Activated naive CD4-positive, alpha-beta T cell treated with anti-CD3 and anti-CD28 coated beads for 36 hours (primary cell): ENCODE results near the gene CES3. TPM values are rescaled to one million over a fixed set of nuclear protein-coding genes. Genes with fewer than 3 reads are reported as not detected.
"Not testable (repeated sequence)": the region's sequence is repeated elsewhere in the genome, so short reads cannot be mapped to it uniquely, and the experiment has no call there.

Experiments
- CTCF ChIA-PET: fragments of 350-600 bp; sonication (Branson Sonifier 250); formaldehyde crosslinking; loops from one replicate; lab custom pipeline; 2021; ENCODE audit warnings: antibody characterized with exemption; lab: Charles Lee
- DNase-seq: peaks from one replicate; pipeline ENCODE4 v3.0.0-alpha.2; 2020
- H3K27ac Mint-ChIP-seq: one replicate; pipeline ENCODE4 v1.8.0; 2021; ENCODE audit warnings: mild to moderate bottlenecking, mixed read lengths
- H3K27me3 Mint-ChIP-seq: one replicate; pipeline ENCODE4 v1.8.0; 2021; ENCODE audit warnings: low read depth, mixed read lengths
- H3K36me3 Mint-ChIP-seq: one replicate; pipeline ENCODE4 v1.8.0; 2021; ENCODE audit warnings: low read depth, mixed read lengths
- H3K4me1 Mint-ChIP-seq: one replicate; pipeline ENCODE4 v1.8.0; 2021; ENCODE audit warnings: low read depth, mixed read lengths
- H3K4me3 Mint-ChIP-seq: one replicate; pipeline ENCODE4 v1.8.0; 2021; ENCODE audit warnings: mild to moderate bottlenecking, moderate library complexity, mixed read lengths
- H3K9me3 Mint-ChIP-seq: one replicate; pipeline ENCODE4 v1.8.0; 2021; ENCODE audit warnings: mixed read lengths
- intact Hi-C: fragments of 100-400 bp; cut with micrococcal nuclease; formaldehyde crosslinking; loops from one replicate; pipeline ENCODE4 v1.15.1; 2023
- total RNA-seq, 2 experiments: library from RNA; stranded (reverse); gene quantifications; one replicate each; pipeline ENCODE4 v1.2.3, GENCODE V29; 2021

The CES3 gene
- total RNA-seq, 2 experiments from 2014 or later, result 0.17 to 0.55 TPM

GRCh38 chr16:66939366-66939765, 21.7 kb upstream of the CES3 start:
- Mint-ChIP-seq H3K36me3 (peaks cover 15% of the 10 kb centered on the region), H3K4me3 (no peak overlapping the region), H3K27me3 (no peaks in the 10 kb centered on the region), H3K4me1 (peaks cover 27% of the 10 kb centered on the region), H3K9me3 (no peaks in the 10 kb centered on the region), H3K27ac (no peak overlapping the region)
- DNase-seq, result no peak
- intact Hi-C loops, result no loop called here
- CTCF ChIA-PET, result no interaction called here

GRCh38 chr16:66940236-66940635, 20.8 kb upstream of the CES3 start:
- DNase-seq, result no peak
- no peak overlapping the region for H3K4me3 Mint-ChIP-seq
- no peaks in the 10 kb centered on the region for H3K9me3 Mint-ChIP-seq
- no peaks in the 10 kb centered on the region for H3K27me3 Mint-ChIP-seq
- H3K36me3 Mint-ChIP-seq, result peaks cover 13% of the 10 kb centered on the region
- intact Hi-C loops, result no loop called here
- H3K4me1 Mint-ChIP-seq, result peaks cover 26% of the 10 kb centered on the region
- H3K27ac Mint-ChIP-seq, result no peak overlapping the region
- CTCF ChIA-PET, result no interaction called here

GRCh38 chr16:66942981-66943380, 18.1 kb upstream of the CES3 start:
- H3K27ac Mint-ChIP-seq, result no peak overlapping the region
- no peaks in the 10 kb centered on the region for H3K9me3 Mint-ChIP-seq
- CTCF ChIA-PET, result no interaction called here
- DNase-seq, result no peak
- peaks cover 5% of the 10 kb centered on the region for H3K4me1 Mint-ChIP-seq
- peaks cover 11% of the 10 kb centered on the region for H3K36me3 Mint-ChIP-seq
- no peaks in the 10 kb centered on the region for H3K27me3 Mint-ChIP-seq
- no peak overlapping the region for H3K4me3 Mint-ChIP-seq
- intact Hi-C loops, result no loop called here

- peaks cover 5% of the 10 kb centered on the region for H3K27me3 Mint-ChIP-seq
- CTCF ChIA-PET, result interaction anchor here (1.0 kb wide), 1 partner anchor 87 kb away, joined by 4 read pairs; no protein-coding TSS in a partner anchor
- DNase-seq, result no peak
- intact Hi-C loops, result no loop called here
- peaks cover 10% of the 10 kb centered on the region for H3K4me1 Mint-ChIP-seq
- H3K36me3 Mint-ChIP-seq, result peaks cover 11% of the 10 kb centered on the region
- H3K9me3 Mint-ChIP-seq, result no peaks in the 10 kb centered on the region
- H3K27ac Mint-ChIP-seq, result no peak overlapping the region
- H3K4me3 Mint-ChIP-seq, result no peak overlapping the region
These were observed 17.5 kb upstream of the CES3 start for GRCh38 chr16:66943426-66944053.

GRCh38 chr16:66944054-66944441, 17.0 kb upstream of the CES3 start:
- no peak overlapping the region for H3K27ac Mint-ChIP-seq
- no peak overlapping the region for H3K4me3 Mint-ChIP-seq
- peaks cover 11% of the 10 kb centered on the region for H3K36me3 Mint-ChIP-seq

GRCh38 chr16:66944971-66945370, 16.1 kb upstream of the CES3 start:
- H3K4me3 Mint-ChIP-seq, DNase-seq, intact Hi-C loops, H3K36me3 Mint-ChIP-seq, H3K27ac Mint-ChIP-seq, H3K9me3 Mint-ChIP-seq: not testable (repeated sequence)
- CTCF ChIA-PET, result interaction anchor here (1.3 kb wide), 2 partner anchors 8 to 15 kb away, joined by 3 to 4 read pairs; no protein-coding TSS in a partner anchor
- H3K4me1 Mint-ChIP-seq, result peaks cover 12% of the 10 kb centered on the region
- H3K27me3 Mint-ChIP-seq, result peaks cover 18% of the 10 kb centered on the region

More at GRCh38 chr16:66944054-66944441, 17.0 kb upstream of the CES3 start:
- Mint-ChIP-seq H3K9me3 (no peaks in the 10 kb centered on the region), H3K27me3 (peaks cover 9% of the 10 kb centered on the region), H3K4me1 (peaks cover 12% of the 10 kb centered on the region)
- intact Hi-C loops, result no loop called here
- no peak for DNase-seq
- CTCF ChIA-PET, result interaction anchor here (0.6 to 1.0 kb wide), 2 partner anchors 87 to 242 kb away, joined by 3 to 4 read pairs; no protein-coding TSS in a partner anchor

- intact Hi-C loops, result loop anchor here (2.0 kb wide), 1 partner anchor 51 kb away; no protein-coding TSS in a partner anchor
- no peak overlapping the region for H3K27ac Mint-ChIP-seq
- CTCF ChIA-PET, result interaction anchor here (0.7 to 1.3 kb wide), 4 partner anchors 9 to 29 kb away, joined by 3 to 4 read pairs (median 4); no protein-coding TSS in a partner anchor
These were observed 15.1 kb upstream of the CES3 start for GRCh38 chr16:66945939-66946338.

GRCh38 chr16:66946541-66946940, 14.5 kb upstream of the CES3 start:
- H3K36me3 Mint-ChIP-seq, result peaks cover 5% of the 10 kb centered on the region
- H3K27ac Mint-ChIP-seq, result no peak overlapping the region
- no peaks in the 10 kb centered on the region for H3K9me3 Mint-ChIP-seq
- CTCF ChIA-PET, result interaction anchor here (0.7 to 1.3 kb wide), 4 partner anchors 11 to 29 kb away, joined by 3 to 4 read pairs (median 4); no protein-coding TSS in a partner anchor
- H3K4me1 Mint-ChIP-seq, result peaks cover 17% of the 10 kb centered on the region
- H3K27me3 Mint-ChIP-seq, result peaks cover 28% of the 10 kb centered on the region
- intact Hi-C loops, result loop anchor here (2.0 kb wide), 1 partner anchor 52 kb away; no protein-coding TSS in a partner anchor
- no peak for DNase-seq
- no peak overlapping the region for H3K4me3 Mint-ChIP-seq

More at GRCh38 chr16:66945939-66946338, 15.1 kb upstream of the CES3 start:
- Mint-ChIP-seq H3K36me3 (peaks cover 9% of the 10 kb centered on the region), H3K27me3 (peaks cover 23% of the 10 kb centered on the region), H3K4me1 (peaks cover 17% of the 10 kb centered on the region), H3K9me3 (no peaks in the 10 kb centered on the region), H3K4me3 (no peak overlapping the region)
- no peak for DNase-seq

- H3K9me3 Mint-ChIP-seq, result no peaks in the 10 kb centered on the region
- H3K4me1 Mint-ChIP-seq, result peaks cover 17% of the 10 kb centered on the region
- H3K36me3 Mint-ChIP-seq, result peaks cover 3% of the 10 kb centered on the region
- CTCF ChIA-PET, result interaction anchor here (0.9 to 1.3 kb wide), 2 partner anchors 11 to 26 kb away, joined by 3 to 4 read pairs; no protein-coding TSS in a partner anchor
- H3K27ac Mint-ChIP-seq, result no peak overlapping the region
- DNase-seq, result no peak
- intact Hi-C loops, result loop anchor here (1.0 to 2.0 kb wide), 8 partner anchors 13 to 297 kb away; partner anchors contain the start of genes CIAO2B and MATCAP1
- H3K27me3 Mint-ChIP-seq, result peaks cover 32% of the 10 kb centered on the region
- no peak overlapping the region for H3K4me3 Mint-ChIP-seq
These were observed 14.1 kb upstream of the CES3 start for GRCh38 chr16:66946974-66947301.

- Mint-ChIP-seq H3K36me3 (peaks cover 2% of the 10 kb centered on the region), H3K9me3 (no peaks in the 10 kb centered on the region), H3K27me3 (peaks cover 34% of the 10 kb centered on the region), H3K4me1 (peaks cover 17% of the 10 kb centered on the region), H3K4me3 (peak overlapping the region; percentile 81), H3K27ac (no peak overlapping the region)
- intact Hi-C loops, result loop anchor here (1.0 to 2.0 kb wide), 8 partner anchors 13 to 297 kb away; partner anchors contain the start of genes CIAO2B and MATCAP1
- CTCF ChIA-PET, result interaction anchor here (0.6 to 1.3 kb wide), 6 partner anchors 10 to 238 kb away, joined by 3 to 5 read pairs (median 3); no protein-coding TSS in a partner anchor
- DNase-seq, result peak; percentile 95
These were observed 13.6 kb upstream of the CES3 start for GRCh38 chr16:66947302-66948065.

GRCh38 chr16:66948134-66948836, 12.8 kb upstream of the CES3 start:
- H3K27me3 Mint-ChIP-seq, result peaks cover 34% of the 10 kb centered on the region
- CTCF ChIA-PET, result interaction anchor here (1.0 to 1.1 kb wide), 2 partner anchors 197 to 237 kb away, joined by 3 to 5 read pairs; no protein-coding TSS in a partner anchor
- H3K36me3 Mint-ChIP-seq, result no peaks in the 10 kb centered on the region
- H3K27ac Mint-ChIP-seq, result no peak overlapping the region
- peaks cover 17% of the 10 kb centered on the region for H3K4me1 Mint-ChIP-seq
- no peaks in the 10 kb centered on the region for H3K9me3 Mint-ChIP-seq
- peak overlapping the region; percentile 81 for H3K4me3 Mint-ChIP-seq
- intact Hi-C loops, result no loop called here
- no peak for DNase-seq
